Coronary artery (tissue), 2 donors: ENCODE measurements around the gene P2RX7.
"Not testable (repeated sequence)": the region's sequence is repeated elsewhere in the genome, so short reads cannot be mapped to it uniquely, and the experiment has no call there.

Experiments
- DNase-seq: peaks from one replicate; pipeline ENCODE4 v3.0.0-alpha.2; 2017; ENCODE audit warnings: low spot score
- H3K27ac ChIP-seq, 2 donors: fragments of 200-600 bp; sonication (generic); one replicate each; pipeline ENCODE4 v1.5.1; 2016 to 2019
- H3K4me3 ChIP-seq: fragments of 200-600 bp; sonication (generic); 2 replicates; pipeline ENCODE4 v1.5.1; 2016; ENCODE audit warnings: mild to moderate bottlenecking, moderate library complexity
- CTCF ChIP-seq: fragments of 200-600 bp; sonication (generic); IDR thresholded peaks from one replicate; pipeline ENCODE4 v1.5.1; 2019; ENCODE audit warnings: antibody characterized with exemption

The P2RX7 gene

DNA sequence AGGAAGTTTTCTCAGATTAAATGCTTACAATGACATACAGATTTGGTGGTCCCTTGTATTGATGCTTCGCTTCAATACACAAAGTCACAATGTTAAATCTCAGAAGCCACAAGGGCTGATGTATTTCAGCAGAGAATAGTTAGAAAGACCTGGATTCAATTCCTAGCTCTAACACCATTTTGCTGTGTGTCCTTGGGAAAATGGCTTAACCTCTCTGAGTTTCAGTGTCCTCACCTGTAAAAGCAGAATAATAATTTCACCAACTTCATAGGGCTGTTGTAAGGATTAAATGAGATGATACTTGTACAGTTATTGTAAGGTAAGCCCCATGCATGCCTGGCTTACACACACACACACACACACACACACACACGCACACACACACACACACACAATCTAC is 30.3 kb downstream of the P2RX7 start:
- TF ChIP-seq CTCF = no peak
- Histone ChIP-seq H3K27ac (no peak overlapping the region), H3K4me3 (no peak overlapping the region)
- DNase-seq = no peak

GRCh38 chr12:121164839-121165238 is 32.2 kb downstream of the P2RX7 start:
- not testable (repeated sequence) for DNase-seq

DNA sequence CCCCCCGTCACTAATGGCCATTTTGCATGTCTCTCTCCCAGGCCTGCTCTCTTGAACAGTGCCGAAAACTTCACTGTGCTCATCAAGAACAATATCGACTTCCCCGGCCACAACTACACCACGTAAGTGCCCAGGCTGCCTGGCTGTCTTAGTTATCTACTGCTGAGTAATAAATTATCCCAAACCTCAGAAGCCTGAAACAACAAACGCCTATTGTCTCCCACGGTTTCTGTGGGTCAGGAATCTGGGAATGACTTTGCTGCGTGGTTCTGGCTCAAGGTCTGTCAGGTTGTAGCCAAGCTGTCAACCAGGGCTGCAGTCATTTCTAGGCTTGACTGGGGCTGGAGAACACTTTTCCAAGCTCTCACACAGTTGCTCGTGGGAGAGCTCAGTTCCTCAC is 32.6 kb downstream of the P2RX7 start:
- DNase-seq = no peak
- TF ChIP-seq CTCF = no peak
- no peak overlapping the region for H3K4me3 ChIP-seq
- H3K27ac ChIP-seq = no peak overlapping the region

More at GRCh38 chr12:121164839-121165238, 32.2 kb downstream of the P2RX7 start:
- not testable (repeated sequence) for H3K27ac ChIP-seq, H3K4me3 ChIP-seq

- TF ChIP-seq CTCF = no peak
- no peak overlapping the region for H3K27ac ChIP-seq
Measured at GRCh38 chr12:121166356-121166755, 33.7 kb downstream of the P2RX7 start.

DNA sequence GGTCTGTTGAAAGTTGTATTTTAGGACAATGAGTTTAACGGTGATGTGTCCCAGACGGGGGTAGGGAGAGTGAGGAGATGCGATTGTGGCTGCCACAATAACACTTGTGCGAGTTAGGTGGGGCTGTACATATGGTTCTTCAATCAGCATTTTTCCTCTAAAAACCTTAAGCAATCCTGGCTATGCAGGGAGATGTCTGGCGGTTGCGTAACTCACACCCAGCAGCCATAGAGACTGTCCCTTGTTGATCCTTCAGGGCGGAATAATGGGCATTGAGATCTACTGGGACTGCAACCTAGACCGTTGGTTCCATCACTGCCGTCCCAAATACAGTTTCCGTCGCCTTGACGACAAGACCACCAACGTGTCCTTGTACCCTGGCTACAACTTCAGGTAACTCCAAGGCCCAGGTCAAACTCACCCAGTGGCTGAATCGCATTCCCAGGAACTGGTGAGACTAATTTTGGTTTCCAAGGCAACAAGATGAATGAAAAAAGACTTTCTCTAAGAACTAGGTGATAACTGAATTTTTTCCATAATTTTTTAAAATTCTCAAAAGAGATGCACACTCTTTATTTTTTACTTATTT is 34.6 kb downstream of the P2RX7 start:
- H3K27ac ChIP-seq = no peak overlapping the region
- H3K4me3 ChIP-seq = no peak overlapping the region
- DNase-seq = no peak
- TF ChIP-seq CTCF = no peak

More at GRCh38 chr12:121166356-121166755, 33.7 kb downstream of the P2RX7 start:
- H3K4me3 ChIP-seq = no peak overlapping the region
- no peak for DNase-seq

GRCh38 chr12:121167951-121168350 is 35.3 kb downstream of the P2RX7 start:
- H3K27ac ChIP-seq = no peak overlapping the region
- H3K4me3 ChIP-seq = no peak overlapping the region
- TF ChIP-seq CTCF = no peak
- no peak for DNase-seq

DNA sequence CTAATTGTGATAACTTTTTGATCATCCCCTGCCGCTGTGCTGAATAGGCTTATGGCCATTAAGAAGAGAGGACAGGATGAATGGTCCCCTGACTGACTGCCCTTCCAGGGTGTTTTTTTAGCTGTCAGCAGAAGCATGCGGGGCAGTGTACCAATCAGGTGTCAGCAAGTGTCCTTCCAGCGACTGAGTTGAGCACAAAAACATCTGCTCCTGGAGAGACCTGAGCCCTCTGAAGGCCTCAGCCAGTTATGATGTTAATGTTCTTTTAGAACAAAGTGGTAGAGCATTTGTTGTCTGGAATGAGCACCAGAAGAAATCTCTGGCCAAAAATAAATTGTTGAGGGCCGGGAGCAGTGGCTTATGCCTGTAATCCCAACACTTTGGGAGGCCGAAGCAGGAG is 37.5 kb downstream of the P2RX7 start:
- H3K27ac ChIP-seq = no peak overlapping the region
- DNase-seq = no peak
- TF ChIP-seq CTCF = no peak
- no peak overlapping the region for H3K4me3 ChIP-seq
